G401.6 (cell line): ENCODE results near the gene NR0B1.

Experiments used
- FAIRE-seq: peaks from 2 replicates; lab custom pipeline; 2012; peaks lifted over from hg19 to GRCh38; lab: Jason Lieb, UNC

Gene NR0B1

GRCh38 chrX:30262763-30263162, 46.4 kb downstream of the NR0B1 start:
- no peak for FAIRE-seq

GRCh38 chrX:30261012-30261411, 48.2 kb downstream of the NR0B1 start:
- no peak for FAIRE-seq

GRCh38 chrX:30259927-30260326, 49.3 kb downstream of the NR0B1 start:
- no peak for FAIRE-seq
